Calu3 (cell line): ENCODE data around the gene ACTR2. TPM values are rescaled to one million over a fixed set of nuclear protein-coding genes. Genes with fewer than 3 reads are reported as not detected.

Experiments
- BruUV-seq: library from RNA; stranded (reverse); fragments of 400-500 nt; replicated peaks from 2 replicates; lab custom pipeline; 2021; lab: Mats Ljungman, UMichigan
- CTCF ChIA-PET: fragments of 300-600 bp; sonication (Branson Sonifier 250); formaldehyde crosslinking; loops from one replicate; lab custom pipeline; 2022; ENCODE audit warnings: antibody characterized with exemption; lab: Charles Lee
- DNase-seq: peaks from one replicate; pipeline ENCODE4 v3.0.0; 2022
- H3K27ac Mint-ChIP-seq: one replicate; pipeline ENCODE4 v1.8.0; 2022; ENCODE audit warnings: mixed read lengths; ENCODE audit not compliant: unreplicated experiment
- H3K27me3 Mint-ChIP-seq: one replicate; pipeline ENCODE4 v1.8.0; 2022; ENCODE audit warnings: mixed read lengths; ENCODE audit not compliant: unreplicated experiment
- H3K36me3 Mint-ChIP-seq: one replicate; pipeline ENCODE4 v1.8.0; 2022; ENCODE audit warnings: mild to moderate bottlenecking, moderate library complexity, mixed read lengths; ENCODE audit not compliant: insufficient read depth, unreplicated experiment
- H3K4me1 Mint-ChIP-seq: one replicate; pipeline ENCODE4 v1.8.0; 2022; ENCODE audit warnings: mild to moderate bottlenecking, low read depth, mixed read lengths; ENCODE audit not compliant: unreplicated experiment
- H3K4me3 Mint-ChIP-seq: one replicate; pipeline ENCODE4 v1.8.0; 2022; ENCODE audit warnings: mild to moderate bottlenecking, low read depth, moderate library complexity, mixed read lengths; ENCODE audit not compliant: unreplicated experiment
- H3K9me3 Mint-ChIP-seq: one replicate; pipeline ENCODE4 v1.8.0; 2022; ENCODE audit warnings: low read depth, mixed read lengths; ENCODE audit not compliant: unreplicated experiment
- intact Hi-C: fragments of 100-400 bp; cut with micrococcal nuclease; formaldehyde crosslinking; loops from one replicate; pipeline ENCODE4 v1.10.0; 2022; ENCODE audit not compliant: unreplicated experiment
- total RNA-seq: library from RNA; stranded (reverse); gene quantifications from 2 replicates; pipeline ENCODE4 v1.2.3, GENCODE V29; 2022
- TF ChIP-seq, protein P1 (sequence below): fragments of 200-600 bp; IDR thresholded peaks from one replicate; pipeline ENCODE4 v1.8.0; 2022; ENCODE audit warnings: antibody characterized with exemption; ENCODE audit not compliant: unreplicated experiment

Gene ACTR2
- total RNA-seq, 1 experiment from 2014 or later: 240 TPM

DNA sequence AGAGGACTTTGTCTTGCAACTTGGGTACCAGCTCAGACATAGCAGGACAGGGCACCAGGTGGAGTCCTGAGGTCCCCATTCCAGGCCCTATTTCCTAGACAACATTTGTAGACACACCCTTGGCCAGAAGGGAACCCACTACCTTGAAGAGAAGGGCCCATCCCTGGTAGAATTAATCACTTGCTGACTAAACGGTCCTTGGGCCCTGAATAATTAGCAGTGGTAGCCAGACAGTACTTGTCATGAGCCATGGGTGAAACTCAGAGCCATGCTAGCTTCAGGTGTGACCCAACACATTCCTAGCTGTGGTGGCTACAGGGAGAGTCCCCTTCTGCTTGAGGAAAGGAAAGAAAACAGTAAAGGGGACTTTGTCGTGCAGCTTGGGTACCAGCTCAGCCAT lies 28.5 kb upstream of the ACTR2 start:
- Mint-ChIP-seq H3K27me3 (no peaks in the 10 kb centered on the region), H3K4me3 (no peak overlapping the region), H3K36me3 (no peaks in the 10 kb centered on the region), H3K27ac (no peak overlapping the region), H3K9me3 (no peaks in the 10 kb centered on the region), H3K4me1 (no peaks in the 10 kb centered on the region)
- DNase-seq: no peak
- CTCF ChIA-PET: no interaction called here
- TF ChIP-seq, protein P1, sequence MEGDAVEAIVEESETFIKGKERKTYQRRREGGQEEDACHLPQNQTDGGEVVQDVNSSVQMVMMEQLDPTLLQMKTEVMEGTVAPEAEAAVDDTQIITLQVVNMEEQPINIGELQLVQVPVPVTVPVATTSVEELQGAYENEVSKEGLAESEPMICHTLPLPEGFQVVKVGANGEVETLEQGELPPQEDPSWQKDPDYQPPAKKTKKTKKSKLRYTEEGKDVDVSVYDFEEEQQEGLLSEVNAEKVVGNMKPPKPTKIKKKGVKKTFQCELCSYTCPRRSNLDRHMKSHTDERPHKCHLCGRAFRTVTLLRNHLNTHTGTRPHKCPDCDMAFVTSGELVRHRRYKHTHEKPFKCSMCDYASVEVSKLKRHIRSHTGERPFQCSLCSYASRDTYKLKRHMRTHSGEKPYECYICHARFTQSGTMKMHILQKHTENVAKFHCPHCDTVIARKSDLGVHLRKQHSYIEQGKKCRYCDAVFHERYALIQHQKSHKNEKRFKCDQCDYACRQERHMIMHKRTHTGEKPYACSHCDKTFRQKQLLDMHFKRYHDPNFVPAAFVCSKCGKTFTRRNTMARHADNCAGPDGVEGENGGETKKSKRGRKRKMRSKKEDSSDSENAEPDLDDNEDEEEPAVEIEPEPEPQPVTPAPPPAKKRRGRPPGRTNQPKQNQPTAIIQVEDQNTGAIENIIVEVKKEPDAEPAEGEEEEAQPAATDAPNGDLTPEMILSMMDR: no peak
- intact Hi-C loops: no loop called here
- BruUV-seq: no TSS peak

DNA sequence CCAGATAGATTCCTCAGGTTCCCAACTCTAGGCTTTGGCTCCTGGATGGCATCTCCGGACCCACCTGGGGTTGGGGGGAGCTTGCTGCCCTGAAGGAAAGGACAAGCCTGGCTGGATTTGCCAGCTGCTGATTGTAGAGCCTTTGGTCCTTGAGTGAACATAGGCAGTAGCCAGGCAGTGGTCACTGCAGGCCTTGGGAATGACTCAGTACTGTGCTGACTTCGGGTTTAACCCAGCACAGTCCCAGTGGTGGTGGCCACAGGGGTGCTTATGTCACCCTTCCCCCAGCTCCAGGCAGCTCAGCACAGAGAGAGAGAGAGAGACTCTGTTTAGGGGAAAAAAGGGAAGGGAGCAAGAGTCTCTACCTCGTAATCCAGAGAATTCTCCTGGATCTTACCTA lies 27.7 kb upstream of the ACTR2 start:
- H3K36me3 Mint-ChIP-seq: no peaks in the 10 kb centered on the region
- no peak overlapping the region for H3K27ac Mint-ChIP-seq
- no peaks in the 10 kb centered on the region for H3K9me3 Mint-ChIP-seq
- intact Hi-C loops: no loop called here
- BruUV-seq: no TSS peak
- no peaks in the 10 kb centered on the region for H3K4me1 Mint-ChIP-seq
- DNase-seq: no peak
- no peaks in the 10 kb centered on the region for H3K27me3 Mint-ChIP-seq
- TF ChIP-seq, protein P1: no peak
- CTCF ChIA-PET: no interaction called here
- no peak overlapping the region for H3K4me3 Mint-ChIP-seq

DNA sequence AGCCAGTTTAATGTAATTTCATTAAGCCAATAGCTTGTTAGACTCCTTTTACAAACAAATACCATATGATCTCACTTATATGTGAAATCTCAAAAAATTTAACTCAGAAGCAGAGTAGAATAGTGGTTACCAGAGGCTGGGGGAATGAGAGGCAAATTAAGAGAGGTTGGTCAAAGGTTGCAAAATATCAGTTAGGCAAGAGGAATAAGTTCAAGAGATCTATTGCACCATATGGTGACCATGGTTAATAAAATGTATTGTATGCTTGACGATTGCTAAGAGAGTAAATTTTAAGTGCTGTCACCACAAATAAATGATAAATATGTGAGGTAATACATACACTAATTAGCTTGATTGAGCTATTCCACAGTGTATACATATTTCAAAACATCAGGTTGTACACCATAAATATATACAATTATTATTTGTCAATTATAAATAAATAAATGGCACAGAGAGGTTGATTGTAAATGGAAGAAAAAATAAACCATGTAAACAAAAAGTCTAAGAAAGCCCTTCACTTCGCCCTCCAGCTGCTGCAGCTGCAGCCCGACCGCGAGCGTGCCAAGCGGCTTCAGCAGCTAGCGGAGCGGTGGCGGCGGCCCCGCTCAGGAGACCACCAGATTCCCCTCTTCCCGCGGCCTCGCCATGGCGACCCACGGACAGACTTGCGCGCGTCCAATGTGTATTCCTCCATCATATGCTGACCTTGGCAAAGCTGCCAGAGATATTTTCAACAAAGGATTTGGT lies 23.0 kb upstream of the ACTR2 start:
- Mint-ChIP-seq H3K4me3 (no peak overlapping the region), H3K9me3 (no peaks in the 10 kb centered on the region), H3K36me3 (no peaks in the 10 kb centered on the region), H3K27ac (no peak overlapping the region), H3K4me1 (no peaks in the 10 kb centered on the region), H3K27me3 (no peaks in the 10 kb centered on the region)
- TF ChIP-seq, protein P1: no peak
- CTCF ChIA-PET: no interaction called here
- BruUV-seq: no TSS peak
- DNase-seq: no peak
- intact Hi-C loops: no loop called here

DNA sequence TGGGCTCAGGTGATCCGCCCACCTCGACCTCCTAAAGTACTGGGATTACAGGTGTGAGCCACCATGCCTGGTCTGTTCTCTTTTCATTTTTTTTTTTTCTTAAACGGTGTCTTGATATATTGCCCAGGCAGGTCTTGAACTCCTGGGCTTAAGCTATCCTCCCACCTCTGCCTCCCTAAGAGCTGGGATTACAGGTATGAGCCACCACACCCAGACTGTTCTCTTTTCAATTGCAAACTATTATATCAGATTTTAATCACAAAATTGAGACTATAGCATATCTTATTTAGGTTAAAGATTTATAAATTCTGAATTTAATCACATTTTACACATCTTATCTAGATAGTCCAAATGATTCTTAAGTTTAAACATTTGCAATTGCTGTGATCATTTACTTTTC lies 15.5 kb upstream of the ACTR2 start:
- DNase-seq: no peak
- TF ChIP-seq, protein P1: no peak
- Mint-ChIP-seq H3K9me3 (no peaks in the 10 kb centered on the region), H3K4me1 (no peaks in the 10 kb centered on the region), H3K4me3 (no peak overlapping the region), H3K27me3 (no peaks in the 10 kb centered on the region), H3K27ac (no peak overlapping the region), H3K36me3 (no peaks in the 10 kb centered on the region)
- BruUV-seq: no TSS peak
- intact Hi-C loops: no loop called here
- CTCF ChIA-PET: no interaction called here
